DMS 273 treated with DMSO at 0.1 percent for 48 hours (cell line): ENCODE measurements around the gene TMTC4.
A peak's percentile ranks its signal among the peaks of the same experiment; 100 is the strongest.
"Not testable (repeated sequence)": the region's sequence is repeated elsewhere in the genome, so short reads cannot be mapped to it uniquely, and the experiment has no call there.

Experiments
- DNase-seq: peaks from one replicate; lab custom pipeline; 2025; lab: John Stamatoyannopoulos, UW

The TMTC4 gene

GRCh38 chr13:100674572-100674871, at the start of gene TMTC4:
Gene TMTC4 (minus strand): TSS chr13:100674795. CDS start chr13:100670362, 4,433 bp downstream.
- no peak for DNase-seq

- no peak for DNase-seq
Observed at GRCh38 chr13:100722517-100722916, 47.9 kb upstream of the TMTC4 start.

GRCh38 chr13:100721885-100722512, 47.4 kb upstream of the TMTC4 start:
- no peak for DNase-seq

GRCh38 chr13:100715604-100716003, 41.0 kb upstream of the TMTC4 start:
- DNase-seq, result no peak

- peak; percentile 12 for DNase-seq
Observed at GRCh38 chr13:100714478-100714877, 39.9 kb upstream of the TMTC4 start.

GRCh38 chr13:100710176-100710575, 35.6 kb upstream of the TMTC4 start:
- no peak for DNase-seq

- DNase-seq, result no peak
Observed at GRCh38 chr13:100707818-100708740, 33.5 kb upstream of the TMTC4 start.

GRCh38 chr13:100698331-100698730, 23.7 kb upstream of the TMTC4 start:
- DNase-seq, result not testable (repeated sequence)

GRCh38 chr13:100695509-100695773, 20.8 kb upstream of the TMTC4 start:
- no peak for DNase-seq

- DNase-seq, result no peak
Observed at GRCh38 chr13:100694722-100695508, 20.3 kb upstream of the TMTC4 start.

- DNase-seq, result no peak
Observed at GRCh38 chr13:100689191-100689590, 14.6 kb upstream of the TMTC4 start.

- no peak for DNase-seq
Observed at GRCh38 chr13:100680131-100680530, 5.5 kb upstream of the TMTC4 start.

GRCh38 chr13:100677128-100677527, 2.5 kb upstream of the TMTC4 start:
- not testable (repeated sequence) for DNase-seq

- no peak for DNase-seq
Observed at GRCh38 chr13:100675661-100676129, 1.1 kb upstream of the TMTC4 start.

GRCh38 chr13:100674872-100675660, 471 bp upstream of the TMTC4 start:
- DNase-seq, result peak; percentile 82

- DNase-seq, result no peak
Observed at GRCh38 chr13:100673713-100674571, 653 bp downstream of the TMTC4 start.

- DNase-seq, result no peak
Observed at GRCh38 chr13:100673376-100673712, 1.3 kb downstream of the TMTC4 start.

- no peak for DNase-seq
Observed at GRCh38 chr13:100671389-100672182, 3.0 kb downstream of the TMTC4 start.

- DNase-seq, result no peak
Observed at GRCh38 chr13:100668408-100668807, 6.2 kb downstream of the TMTC4 start.

- DNase-seq, result no peak
Observed at GRCh38 chr13:100667894-100668293, 6.7 kb downstream of the TMTC4 start.
